Stimulated activated CD4-positive, alpha-beta T cell treated with anti-CD3 and anti-CD28 coated beads, Interleukin-1b, Interleukin-23, amount 100 ng/mL, for 48 hours (primary cell): ENCODE data around the gene RHOBTB3.
"Not testable (repeated sequence)": the region's sequence is repeated elsewhere in the genome, so short reads cannot be mapped to it uniquely, and the experiment has no call there.

ENCODE experiments used
- DNase-seq: peaks from one replicate; pipeline ENCODE4 v3.0.0-alpha.2; 2020

The RHOBTB3 gene

DNA sequence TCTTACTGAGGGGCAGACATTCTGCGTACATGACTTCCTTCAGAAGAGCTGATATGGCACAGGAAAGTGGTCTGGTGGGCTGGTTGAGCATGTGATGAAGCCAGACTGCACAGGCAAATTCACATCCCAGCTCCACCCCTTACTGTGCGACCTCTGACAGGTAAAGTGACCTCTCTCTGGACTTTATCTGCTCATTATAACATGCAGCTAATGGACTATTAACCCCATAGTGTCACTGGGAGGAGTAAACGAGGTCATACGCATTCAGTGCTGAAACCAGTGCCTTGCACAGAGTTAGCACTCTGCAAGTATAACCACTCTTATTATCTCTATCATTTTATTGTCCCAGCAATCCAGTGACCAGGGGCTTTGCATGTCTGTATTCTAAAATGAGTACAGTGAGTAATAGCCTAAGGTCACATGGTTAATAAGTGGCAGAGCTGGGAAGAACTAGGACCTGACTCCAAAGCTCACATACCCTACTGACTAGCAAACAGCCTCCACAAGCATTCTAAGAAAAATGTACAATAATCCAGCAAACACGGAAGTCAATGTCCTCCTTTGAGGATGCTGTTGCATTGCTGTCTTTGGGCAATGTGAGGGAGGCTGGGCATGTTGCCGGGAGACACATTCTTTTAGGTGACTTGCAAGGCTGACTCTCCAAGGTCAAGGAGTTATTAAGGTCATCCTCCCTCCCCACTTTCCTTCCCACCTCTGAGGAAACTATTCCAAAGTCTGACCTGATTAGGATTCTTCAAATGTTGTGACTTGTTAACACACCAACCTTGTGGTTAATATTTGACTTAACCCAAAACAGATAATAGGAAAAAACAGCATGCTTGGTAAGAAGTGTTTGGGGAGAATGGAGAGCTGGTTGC, 72.4 kb downstream of the RHOBTB3 start:
- no peak for DNase-seq

DNA sequence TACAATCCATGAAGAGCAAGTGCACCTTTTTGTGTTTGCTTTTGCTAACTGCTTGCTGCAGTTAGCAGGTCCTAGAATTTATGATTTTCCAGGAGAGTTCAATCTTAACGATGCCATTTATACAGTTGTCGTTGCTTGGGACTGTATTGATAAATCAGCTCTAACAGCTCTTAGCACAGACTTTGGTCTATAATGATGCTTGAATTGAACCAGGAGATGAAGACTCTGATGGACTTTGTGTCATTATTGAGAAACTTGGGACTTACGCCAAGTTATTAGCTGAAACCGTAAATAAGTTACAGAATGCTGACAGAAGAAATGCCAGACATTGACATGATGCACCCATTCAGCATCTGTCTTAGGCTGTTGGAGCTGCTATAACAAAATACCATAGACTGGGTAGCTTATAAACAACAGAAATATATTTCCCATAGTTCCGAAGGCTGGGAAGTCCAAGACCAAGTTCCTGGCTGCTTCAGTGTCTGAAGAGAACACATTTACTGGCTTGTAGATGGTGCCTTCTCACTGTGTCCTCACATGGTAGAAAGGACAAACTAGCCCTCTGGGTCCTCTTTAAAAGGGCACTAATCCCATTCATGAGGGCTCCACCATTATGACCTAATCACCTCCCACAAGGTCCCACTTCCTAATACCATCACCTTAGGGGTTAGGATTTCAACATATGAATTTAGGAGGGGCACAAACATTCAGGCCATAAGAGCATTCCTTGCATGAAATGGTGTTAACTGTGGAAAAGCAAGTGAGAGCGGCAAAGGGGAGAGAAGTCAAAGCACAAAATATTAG, 73.8 kb downstream of the RHOBTB3 start:
- DNase-seq: no peak

DNA sequence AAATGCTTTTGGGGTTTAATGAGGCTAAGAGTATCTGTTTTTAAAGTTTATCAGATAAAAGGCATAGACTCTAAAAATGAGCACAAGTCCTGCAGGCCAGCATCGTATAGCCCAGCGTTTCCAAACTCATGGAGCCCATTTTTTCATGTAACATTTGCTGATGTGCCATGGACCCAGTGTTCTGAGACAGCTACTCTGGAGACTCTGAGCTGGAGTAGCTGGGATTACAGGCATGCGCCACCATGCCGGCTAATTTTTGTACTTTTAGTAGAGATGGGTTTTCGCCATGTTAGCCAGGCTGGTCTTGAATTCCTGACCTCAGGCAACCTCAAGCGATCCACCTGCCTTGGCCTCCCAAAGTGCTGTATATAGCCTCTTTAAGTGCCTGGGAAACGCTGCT, 75.6 kb downstream of the RHOBTB3 start:
- no peak for DNase-seq

DNA sequence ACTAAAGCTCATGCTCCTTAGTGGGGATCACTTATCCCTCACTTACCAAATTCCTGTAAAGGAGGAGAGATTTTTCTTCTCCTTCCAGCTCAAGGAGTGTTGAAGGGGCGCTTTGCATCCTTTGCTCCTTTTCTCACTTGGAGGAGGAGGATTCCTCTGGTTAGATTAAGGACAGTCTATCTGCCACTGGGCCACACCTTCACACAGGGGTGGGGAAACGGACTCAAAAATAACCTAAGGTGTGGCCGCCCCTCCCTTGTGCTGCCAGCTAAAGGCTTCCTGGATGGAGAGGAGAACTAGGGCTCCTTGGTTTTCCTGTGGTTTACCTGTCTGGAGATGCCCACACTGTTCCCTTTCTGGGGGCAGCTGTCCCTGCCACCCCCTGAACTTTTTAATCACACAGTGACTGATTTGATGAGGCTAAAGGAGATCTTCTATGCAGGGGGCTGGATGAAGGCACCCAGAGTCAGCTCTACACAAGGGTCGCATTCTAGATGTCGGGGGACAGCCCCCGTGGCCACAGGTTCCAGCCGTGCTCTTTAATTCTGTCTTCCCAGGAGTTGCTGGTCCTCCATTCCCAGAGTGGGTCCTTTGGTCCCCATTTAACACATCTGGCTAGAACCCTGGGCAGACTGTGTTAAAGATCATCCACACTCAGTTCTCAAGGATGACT, 77.0 kb downstream of the RHOBTB3 start:
- DNase-seq: no peak

DNA sequence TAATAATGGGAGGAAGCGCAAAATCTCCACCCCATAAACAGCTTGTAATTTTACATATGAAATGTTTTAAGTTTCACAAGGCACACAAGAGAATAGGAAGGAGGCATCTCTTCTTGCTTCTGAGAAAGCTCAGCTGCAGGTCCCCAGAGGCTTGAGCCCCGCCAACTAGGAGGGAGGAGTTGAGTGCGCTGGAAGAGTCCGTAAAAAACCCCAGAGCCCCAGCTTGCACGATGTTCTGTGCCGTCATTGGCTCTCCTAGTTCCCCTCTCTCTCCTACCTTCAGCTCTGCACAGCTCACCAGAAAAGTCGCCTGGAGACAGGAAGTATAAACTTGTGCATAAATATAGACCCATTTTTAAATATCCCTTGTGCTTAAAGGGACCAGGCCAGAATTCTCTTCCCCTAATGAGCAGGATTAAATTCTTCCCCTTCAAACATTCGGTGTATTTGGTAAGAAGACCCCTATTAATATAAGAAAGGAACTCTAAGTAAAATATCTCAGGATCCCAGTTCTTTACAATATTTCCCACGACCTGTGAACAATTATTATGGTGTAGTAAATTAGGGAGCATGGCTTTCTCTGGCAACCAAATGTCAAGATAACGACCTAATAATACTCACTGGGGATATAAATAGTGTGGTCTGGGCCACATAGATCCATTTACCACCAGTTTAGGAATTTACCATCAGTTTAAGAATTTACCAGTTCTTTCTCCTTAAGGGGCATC, 77.7 kb downstream of the RHOBTB3 start:
- DNase-seq: peak; percentile 83

DNA sequence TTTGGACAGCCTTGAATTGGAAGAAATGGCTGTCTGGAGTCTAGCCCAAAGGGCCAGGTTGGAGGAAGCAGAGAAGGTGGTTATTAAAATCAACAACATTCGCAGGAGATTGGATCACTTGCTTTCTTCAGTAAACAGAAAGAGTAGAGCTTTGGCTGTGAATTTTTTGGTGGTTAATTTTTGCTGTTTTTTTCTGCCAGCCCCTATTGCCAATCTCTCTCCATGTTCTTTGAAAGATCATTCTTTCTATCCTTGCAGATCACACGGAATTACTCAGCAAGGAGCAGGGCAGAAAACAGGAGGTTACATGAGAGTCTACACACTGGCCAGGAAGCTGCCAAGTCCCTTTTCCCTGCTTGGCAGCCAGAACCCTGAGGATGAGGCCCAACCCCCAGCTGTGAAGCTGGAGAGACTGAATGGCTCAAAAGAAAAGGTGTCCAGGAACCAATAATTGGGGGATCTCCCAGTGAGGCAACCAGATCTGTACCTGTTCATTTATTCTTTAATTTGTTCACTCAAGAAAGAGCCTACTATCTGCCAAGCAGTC, 78.4 kb downstream of the RHOBTB3 start:
- no peak for DNase-seq

DNA sequence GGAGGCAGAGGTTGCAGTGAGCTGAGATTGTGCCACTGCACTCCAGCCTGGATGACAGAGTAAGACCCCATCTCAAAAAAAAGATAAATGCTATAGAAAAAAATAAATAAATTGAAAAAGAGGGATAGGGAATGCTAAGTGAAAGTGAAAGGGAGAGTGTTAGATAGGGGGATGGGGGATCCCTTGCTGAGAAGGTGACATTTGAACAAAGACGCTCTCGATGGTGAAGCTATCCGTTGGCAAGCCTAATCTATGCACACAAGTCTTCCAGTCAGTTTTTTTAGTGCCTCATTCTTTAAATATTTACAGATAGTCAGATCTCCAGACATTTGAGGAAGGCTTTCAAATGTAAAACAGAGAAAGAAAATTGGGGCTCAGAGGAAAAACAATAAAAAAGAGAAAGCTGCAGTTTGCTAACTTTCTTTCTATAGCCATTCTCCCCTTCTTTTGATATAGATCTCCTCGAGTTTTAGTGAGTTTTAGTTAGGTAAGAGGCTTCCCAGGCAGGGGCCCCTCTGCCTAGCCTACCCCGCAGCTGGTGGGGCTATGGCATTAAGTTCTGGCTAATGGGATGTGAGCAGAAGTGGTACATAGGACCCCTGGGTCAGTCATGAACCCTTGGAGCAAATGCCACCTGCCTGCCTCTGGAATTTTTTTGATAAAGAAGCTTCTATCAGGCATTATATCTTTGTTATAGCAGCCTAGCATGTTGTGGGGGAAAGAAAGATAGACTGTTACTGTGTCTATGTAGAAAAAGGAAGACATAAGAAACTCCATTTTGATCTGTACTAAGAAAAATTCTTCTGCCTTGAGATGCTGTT, 79.4 kb downstream of the RHOBTB3 start:
- DNase-seq: no peak

DNA sequence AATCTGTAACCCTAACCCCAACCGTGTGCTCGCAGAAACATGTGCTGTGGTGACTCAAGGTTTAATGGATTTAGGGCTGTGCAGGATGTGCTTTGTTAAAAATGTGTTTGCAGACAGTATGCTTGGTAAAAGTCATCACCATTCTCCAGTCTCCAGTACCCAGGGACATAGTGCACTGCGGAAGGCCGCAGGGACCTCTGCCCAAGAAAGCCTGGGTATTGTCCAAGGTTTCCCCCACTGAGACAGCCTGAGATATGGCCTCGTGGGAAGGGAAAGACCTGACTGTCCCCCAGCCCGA, 79.9 kb downstream of the RHOBTB3 start:
- not testable (repeated sequence) for DNase-seq

DNA sequence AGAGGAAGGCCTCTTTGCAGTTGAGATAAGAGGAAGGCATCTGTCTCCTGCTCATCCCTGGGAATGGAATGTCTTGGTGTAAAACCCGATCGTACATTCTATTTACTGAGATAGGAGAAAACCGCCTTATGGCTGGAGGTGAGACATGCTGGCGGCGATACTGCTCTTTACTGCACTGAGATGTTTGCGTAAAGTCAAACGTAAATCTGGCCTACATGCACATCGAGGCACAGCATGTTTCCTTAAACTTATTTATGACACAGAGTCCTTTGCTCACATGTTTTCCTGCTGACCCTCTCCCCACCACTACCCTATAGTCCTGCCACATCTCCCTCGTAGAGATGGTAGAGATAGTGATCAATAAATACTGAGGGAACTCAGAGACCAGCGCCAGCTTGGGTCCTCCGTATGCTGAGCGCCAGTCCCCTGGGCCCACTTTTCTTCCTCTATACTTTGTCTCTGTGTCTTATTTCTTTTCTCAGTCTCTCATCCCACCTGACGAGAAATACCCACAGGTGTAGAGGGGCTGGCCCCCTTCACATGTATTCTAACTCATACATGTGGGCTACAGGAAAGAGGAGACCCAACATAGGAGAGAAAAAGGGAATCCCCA, 80.4 kb downstream of the RHOBTB3 start:
- not testable (repeated sequence) for DNase-seq

DNA sequence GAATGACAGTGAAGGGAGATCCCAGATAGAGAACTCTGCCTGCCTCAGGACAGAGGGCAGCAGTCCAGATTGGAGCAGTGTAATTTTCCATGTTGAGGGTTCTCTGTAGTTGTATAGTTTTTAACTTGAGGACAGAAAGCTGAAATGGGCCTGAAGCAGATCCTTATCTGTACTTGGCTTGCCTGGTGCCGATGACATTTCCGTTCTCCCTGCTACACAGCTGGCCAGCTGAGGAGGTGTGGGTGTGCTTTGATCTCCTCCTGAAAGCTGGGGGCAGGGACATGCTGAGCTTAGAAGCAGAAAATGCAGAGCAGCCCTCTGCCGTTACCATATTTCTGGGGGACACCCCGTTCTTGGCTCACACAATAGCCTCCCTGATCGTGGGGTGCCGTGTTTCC, 80.9 kb downstream of the RHOBTB3 start:
- no peak for DNase-seq

DNA sequence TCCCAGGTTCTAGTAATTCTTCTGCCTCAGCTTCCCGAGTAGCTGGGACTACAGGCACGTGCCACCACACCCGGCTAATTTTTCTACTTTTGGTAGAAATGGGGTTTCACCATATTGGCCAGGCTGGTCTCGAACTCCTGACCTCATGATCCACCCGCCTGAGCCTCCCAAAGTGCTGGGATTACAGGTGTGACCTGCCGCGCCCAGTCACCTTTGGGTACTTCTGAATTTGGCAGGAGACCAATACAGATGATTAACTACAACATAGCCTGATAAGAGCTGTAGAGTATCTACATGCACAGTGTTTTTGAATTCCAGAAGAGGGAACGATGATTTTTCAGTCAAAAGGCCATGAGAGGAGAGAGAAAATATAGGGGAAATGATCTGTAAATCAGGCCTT, 81.9 kb downstream of the RHOBTB3 start:
- DNase-seq: not testable (repeated sequence)

DNA sequence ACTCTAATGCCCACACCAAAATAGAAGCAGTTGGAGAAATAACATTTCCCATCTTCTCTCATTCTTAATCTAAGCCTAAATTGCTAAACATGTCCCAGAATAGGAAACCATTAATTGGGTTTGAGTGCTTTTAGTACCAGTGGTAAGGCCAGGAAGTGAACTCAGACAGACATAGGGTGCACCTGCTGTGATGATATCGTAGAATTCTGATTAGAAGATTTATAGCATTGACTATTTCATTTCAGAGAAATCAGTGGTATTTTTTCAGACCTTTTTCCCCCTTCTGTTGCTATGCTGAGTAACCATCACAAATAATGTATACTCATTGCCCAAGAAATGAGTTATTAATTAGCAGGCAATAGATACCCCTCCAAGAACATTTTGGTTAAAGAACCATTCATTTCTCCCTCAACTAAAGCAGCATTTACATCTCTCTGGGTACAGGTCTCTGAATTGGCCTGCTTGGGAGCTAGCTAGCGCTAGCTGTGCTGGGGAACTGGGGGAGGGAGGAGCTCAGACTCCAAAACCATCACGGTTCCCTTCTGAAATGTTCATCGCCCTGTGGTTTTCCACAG, 84.1 kb downstream of the RHOBTB3 start:
- no peak for DNase-seq

DNA sequence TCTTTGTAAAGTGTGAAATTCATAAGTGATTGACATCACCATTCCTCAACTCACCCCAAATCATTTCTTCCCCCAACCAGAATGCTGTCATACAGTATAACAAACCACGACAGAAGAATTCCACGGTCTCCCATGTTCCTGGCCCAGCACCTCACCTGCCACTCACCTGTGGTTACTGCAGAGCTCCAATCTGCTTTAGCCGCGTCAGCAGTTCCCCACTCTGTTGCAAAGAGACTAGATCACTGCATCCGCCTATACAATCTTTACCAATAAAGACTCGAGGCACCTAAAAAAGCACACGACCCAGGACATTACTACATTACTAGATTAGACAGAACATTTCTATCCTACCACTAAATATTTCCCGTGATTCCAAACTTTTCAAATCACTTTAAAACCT, 85.2 kb downstream of the RHOBTB3 start:
- no peak for DNase-seq

DNA sequence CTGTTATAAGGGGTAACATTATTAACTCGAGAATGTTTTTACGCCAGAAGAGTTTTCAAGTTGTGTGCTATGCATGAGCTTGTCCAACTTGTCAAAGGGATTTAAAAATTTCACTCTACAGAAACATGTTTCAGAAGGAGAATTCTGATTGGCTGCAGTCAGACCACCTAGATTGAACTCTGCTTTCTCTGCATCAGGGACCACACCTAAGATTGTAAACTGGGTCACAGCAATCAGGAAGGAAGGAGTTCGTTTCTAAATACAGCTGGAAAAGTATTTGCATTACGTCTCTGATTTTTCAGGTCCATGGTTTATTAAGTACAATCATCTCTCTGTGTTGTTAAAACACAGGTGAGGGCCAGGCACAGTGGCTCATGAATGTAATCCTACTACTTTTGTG, 85.6 kb downstream of the RHOBTB3 start:
- DNase-seq: no peak

DNA sequence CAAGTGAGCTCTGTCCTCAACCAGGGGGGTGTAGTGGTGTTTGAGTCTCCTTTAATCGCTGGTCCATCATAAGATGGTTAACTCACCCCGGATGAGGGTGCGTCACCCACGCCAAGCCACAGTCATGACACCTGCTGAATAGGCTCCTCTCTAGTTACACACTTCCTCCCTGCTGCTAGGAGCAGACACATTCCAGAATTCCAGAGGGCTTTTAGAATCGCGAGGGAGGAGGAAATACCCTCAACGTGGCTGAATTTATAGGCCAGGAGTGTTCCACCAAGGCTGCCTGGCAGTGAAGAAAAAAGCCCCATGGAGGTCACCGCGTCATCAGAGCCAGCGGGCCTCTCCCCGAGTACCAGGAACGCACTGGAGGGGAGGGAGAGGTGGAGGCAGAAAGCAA, 86.3 kb downstream of the RHOBTB3 start:
- DNase-seq: no peak

DNA sequence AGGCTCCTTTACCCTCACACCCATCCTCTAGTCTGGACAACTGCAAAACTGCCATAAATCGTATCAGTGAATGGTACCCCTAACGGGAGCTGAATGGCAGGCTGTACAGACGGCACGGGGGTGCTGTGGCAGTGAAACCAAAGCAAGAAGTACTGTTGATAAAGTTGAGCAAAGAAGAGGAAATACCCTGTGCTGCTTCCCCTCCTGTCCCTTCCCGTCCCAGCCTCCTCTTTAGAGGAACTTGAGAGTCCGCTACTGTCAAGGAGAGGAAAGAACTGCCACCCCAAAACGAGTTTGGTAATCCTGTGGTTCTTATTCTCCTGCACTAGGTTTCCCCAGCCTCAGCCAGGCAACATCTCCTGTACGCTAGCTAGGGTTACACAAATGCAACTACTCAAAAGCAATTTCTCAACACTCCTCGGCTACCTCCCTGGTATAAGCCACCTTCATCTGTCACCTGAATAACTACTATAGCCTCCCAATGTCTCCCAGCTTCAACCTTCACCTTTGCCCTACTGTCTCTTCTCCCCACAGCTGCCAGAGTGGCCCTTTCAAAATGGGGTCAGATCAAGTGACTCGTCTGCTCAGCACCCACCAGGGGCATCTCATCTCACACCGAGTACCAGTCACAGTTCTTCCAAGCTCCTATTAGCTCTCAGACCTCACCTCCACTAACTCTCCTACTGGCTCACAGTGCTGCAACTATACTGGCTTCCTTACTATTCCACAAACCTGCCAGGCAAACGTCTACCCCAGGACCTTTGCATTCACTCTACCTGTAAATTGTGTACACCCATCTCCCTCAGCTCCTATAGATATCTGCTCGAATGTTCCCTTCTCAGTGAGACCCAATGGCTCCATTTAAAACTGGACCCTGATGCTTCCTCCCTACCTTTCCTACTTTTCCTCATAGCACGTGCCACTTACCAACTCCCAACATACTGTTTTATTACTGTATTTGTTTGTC, 87.3 kb downstream of the RHOBTB3 start:
- DNase-seq: no peak

DNA sequence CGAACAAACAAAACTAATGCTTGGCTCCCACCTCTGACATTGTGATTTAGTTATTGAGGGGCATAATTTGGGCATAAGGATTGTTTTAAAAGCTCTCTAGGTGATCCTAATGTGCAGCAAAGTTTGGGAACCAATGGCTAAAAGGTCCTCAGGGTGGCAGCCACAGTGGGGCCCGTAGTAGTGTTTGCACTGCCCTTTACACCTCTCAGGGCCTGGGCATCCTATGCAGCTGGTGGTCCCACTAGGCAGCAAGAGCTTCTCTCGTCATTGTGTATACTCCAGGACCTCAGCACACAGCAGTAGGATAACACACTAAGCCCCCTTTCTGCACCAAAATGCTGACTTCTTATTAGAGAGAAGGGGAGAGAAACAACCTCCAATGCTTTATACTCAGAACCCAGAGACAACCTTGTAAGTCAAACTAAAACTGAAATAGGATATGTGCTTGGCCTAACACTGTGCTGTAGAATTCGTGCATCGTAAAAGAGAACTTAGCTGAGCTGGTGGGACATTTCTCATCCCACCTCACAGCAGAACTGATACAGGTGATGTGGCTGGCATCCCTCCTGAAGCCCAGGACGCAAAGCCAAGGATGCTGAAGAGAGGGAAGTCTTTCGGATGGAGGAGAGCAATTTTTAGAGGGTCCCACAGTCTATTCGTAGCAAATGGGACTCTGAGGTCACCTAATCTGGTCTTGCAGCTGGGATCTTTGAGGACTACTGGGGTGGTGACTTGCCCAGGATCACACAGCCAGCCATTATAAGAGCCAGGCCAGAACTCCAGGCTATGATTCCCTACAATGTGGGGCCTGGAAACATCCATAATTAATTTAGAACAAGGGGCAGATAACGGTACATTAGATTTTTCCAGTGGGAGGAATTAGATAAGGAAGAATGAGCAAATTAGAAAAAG, 90.2 kb downstream of the RHOBTB3 start:
- no peak for DNase-seq

DNA sequence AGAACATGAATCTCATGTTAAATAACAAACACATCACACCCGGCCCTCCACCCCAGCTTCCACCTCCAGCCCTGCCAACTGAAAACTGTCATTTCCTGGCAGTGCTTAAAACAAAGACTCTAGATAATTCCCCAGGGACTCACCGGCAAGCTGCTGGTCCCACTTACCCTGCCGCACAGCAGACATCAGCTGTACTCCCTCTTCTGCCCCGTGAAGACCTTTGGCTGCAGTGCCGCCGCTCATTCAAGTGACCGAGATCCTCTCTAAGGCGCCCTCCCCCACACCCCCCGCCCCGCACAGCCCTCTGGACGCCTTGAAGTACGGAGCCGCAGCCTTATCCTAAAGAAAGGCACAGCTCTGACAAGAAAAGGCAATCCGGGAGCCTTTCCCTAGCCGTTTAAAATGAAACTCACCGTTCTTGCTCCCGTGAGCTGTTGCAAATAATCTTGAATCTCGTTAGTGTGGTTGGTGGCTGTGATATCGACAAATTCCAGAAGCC, 91.0 kb downstream of the RHOBTB3 start:
- DNase-seq: no peak
